ENCODE measurements around the gene HEPHL1.

HEPHL1 gene

DNA sequence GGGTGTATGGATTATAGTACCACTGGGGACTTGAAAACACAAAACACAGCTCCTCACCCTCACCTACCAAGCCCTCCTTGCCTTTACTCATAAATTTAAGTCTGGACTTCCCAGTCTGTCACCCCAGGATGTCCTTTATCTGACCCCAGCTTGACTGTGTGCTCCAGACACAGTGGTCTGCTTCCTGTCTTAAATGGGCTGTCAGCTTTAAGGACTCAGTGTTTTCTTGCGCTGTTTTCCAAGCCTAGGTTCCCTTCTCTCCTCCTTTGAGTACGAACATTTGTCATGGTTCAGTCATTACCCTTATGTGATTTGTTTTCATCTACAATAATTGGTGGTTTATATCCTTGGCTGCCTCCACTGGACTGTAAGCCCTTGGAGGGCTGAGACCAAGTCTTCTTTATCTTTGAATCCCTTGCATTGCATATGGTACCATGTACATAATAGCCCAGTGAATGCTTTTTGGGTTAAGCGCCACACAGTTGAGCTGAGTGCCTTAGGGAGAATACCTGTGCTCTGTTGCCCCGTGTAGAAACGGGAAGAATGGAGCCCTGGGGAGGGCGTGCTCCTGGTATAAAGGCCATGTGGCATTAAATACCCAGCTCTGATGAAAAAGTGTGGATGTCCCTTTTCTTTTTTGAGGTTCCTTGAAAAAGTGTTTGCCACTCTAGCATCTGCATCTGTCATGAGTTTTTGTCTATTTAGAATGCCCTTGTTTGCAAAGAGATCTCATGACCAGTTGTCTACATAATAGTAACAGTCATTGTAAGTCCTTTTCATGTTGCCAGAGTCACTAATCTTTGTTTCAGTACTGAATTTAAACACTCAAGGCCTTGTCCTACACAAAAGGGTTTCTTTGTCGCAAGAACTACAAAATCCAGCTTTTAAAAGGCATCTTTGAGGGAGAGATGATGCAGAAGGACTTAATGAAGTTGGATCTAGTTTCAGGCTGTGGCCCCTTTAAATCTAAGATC is 121.4 kb downstream of the HEPHL1 start:
- peak; percentile 32 to 39 for DNase-seq (ENCODE audit: low read depth in 2 of 2)
- no peak overlapping the region for H3K4me3 ChIP-seq (replicated peaks in 1 of 2; ENCODE audit: low read depth in 2 of 2, low read length in 2 of 2)
- TF ChIP-seq, protein P1, sequence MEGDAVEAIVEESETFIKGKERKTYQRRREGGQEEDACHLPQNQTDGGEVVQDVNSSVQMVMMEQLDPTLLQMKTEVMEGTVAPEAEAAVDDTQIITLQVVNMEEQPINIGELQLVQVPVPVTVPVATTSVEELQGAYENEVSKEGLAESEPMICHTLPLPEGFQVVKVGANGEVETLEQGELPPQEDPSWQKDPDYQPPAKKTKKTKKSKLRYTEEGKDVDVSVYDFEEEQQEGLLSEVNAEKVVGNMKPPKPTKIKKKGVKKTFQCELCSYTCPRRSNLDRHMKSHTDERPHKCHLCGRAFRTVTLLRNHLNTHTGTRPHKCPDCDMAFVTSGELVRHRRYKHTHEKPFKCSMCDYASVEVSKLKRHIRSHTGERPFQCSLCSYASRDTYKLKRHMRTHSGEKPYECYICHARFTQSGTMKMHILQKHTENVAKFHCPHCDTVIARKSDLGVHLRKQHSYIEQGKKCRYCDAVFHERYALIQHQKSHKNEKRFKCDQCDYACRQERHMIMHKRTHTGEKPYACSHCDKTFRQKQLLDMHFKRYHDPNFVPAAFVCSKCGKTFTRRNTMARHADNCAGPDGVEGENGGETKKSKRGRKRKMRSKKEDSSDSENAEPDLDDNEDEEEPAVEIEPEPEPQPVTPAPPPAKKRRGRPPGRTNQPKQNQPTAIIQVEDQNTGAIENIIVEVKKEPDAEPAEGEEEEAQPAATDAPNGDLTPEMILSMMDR (IDR thresholded peaks at IDR 0.05; ENCODE audit: low read depth, low read length): no peak

GRCh38 chr11:94144216-94144615 is 123.1 kb downstream of the HEPHL1 start:
- no peak overlapping the region for H3K4me3 ChIP-seq (replicated peaks in 1 of 2; ENCODE audit: low read depth in 2 of 2, low read length in 2 of 2)
- DNase-seq (ENCODE audit: low read depth in 2 of 2): no peak
- TF ChIP-seq, protein P1 (IDR thresholded peaks at IDR 0.05; ENCODE audit: low read depth, low read length): no peak

DNA sequence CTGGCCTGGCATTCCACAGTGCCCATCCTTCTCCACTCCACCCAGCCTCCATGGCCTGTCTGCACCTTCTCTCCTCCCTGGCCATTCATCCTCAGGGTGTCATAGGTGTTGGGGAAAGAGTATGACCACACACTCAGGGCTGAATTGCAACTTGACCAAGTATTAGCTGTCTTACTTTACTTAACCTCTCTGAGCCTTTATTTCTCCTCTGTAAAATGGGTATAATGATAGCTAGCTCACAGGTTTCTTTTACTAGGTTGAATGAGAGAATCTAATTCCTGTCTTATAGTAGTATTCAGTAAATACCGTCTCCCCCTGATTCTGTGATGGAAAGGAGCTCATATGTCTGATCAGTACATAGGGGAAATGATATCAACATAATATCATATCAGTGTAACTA is 123.5 kb downstream of the HEPHL1 start:
- TF ChIP-seq, protein P1 (IDR thresholded peaks at IDR 0.05; ENCODE audit: low read depth, low read length): no peak
- H3K4me3 ChIP-seq (replicated peaks in 1 of 2; ENCODE audit: low read depth in 2 of 2, low read length in 2 of 2): no peak overlapping the region
- no peak for DNase-seq (ENCODE audit: low read depth in 2 of 2)

- DNase-seq (ENCODE audit: low read depth in 2 of 2): no peak
- no peak overlapping the region for H3K4me3 ChIP-seq (replicated peaks in 1 of 2; ENCODE audit: low read depth in 2 of 2, low read length in 2 of 2)
- TF ChIP-seq, protein P1 (IDR thresholded peaks at IDR 0.05; ENCODE audit: low read depth, low read length): no peak
Observed at GRCh38 chr11:94145431-94145830, 124.3 kb downstream of the HEPHL1 start.

DNA sequence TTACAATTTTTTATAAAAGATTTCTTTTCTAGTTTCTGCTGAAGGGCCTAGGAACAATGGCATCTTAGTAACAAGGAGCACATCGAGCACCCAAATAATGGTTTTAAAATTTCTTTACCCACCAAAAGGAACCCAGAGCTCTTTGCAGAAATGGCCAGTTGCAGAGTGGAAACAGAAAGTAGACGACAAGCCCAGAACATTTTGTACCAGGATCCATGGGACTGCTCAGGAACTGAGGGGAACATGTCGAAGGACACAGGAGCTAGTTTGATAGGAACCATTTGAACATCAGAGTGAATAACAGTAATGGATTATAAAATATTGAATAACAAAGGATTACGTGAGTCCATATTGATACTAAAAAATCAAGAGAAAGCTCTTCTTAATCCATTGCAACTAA is 124.8 kb downstream of the HEPHL1 start:
- H3K4me3 ChIP-seq (replicated peaks in 1 of 2; ENCODE audit: low read depth in 2 of 2, low read length in 2 of 2): no peak overlapping the region
- no peak for DNase-seq (ENCODE audit: low read depth in 2 of 2)
- TF ChIP-seq, protein P1 (IDR thresholded peaks at IDR 0.05; ENCODE audit: low read depth, low read length): no peak

DNA sequence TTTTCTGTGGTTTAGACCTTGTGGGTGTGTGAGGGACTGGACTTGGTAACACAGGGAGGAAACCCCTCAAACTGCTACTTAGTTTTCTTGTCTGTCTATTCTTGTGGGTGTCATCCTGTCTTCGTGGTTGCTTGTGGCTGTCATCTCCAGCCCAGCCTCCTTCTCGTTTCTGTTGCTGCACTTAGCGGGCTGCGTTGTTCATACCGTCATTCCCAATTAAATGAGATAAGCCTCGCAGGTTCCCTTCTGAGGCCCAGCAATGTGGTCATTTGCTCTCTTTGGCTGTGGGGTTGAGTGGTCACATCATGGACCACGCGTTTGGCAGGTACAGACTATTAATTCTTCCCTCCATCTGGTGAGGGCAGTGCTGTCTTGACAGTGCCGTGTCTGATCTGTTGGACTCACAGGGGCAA is 126.3 kb downstream of the HEPHL1 start:
- H3K4me3 ChIP-seq (replicated peaks in 1 of 2; ENCODE audit: low read depth in 2 of 2, low read length in 2 of 2): no peak overlapping the region
- TF ChIP-seq, protein P1 (IDR thresholded peaks at IDR 0.05; ENCODE audit: low read depth, low read length): no peak
- DNase-seq (ENCODE audit: low read depth in 2 of 2): no peak

Measured in cardiac fibroblast (primary cell).